Measurements from ENCODE around the gene IGSF3. TPM values are rescaled to one million over a fixed set of nuclear protein-coding genes. Genes with fewer than 3 reads are reported as not detected.
A peak's percentile ranks its signal among the peaks of the same experiment; 100 is the strongest.

IGSF3 gene
- total RNA-seq, 2 donors from 2014 or later: 23.2 to 30.4 TPM

GRCh38 chr1:116697548-116698243 is 30.2 kb upstream of the IGSF3 start:
- Histone ChIP-seq H3K27me3 (replicated peaks; ENCODE audit: insufficient read depth) (no peaks in the 10 kb centered on the region), H3K9me3 (no peaks in the 10 kb centered on the region), H3K4me1 (replicated peaks) (no peaks in the 10 kb centered on the region), H3K4me3 (no peak overlapping the region), H3K27ac (no peak overlapping the region), H3K36me3 (no peaks in the 10 kb centered on the region)
- TF ChIP-seq POLR2AphosphoS5 (IDR thresholded peaks at IDR 0.05) (no peak), POLR2A (IDR thresholded peaks at IDR 0.05) (no peak)
- TF ChIP-seq, protein P1, sequence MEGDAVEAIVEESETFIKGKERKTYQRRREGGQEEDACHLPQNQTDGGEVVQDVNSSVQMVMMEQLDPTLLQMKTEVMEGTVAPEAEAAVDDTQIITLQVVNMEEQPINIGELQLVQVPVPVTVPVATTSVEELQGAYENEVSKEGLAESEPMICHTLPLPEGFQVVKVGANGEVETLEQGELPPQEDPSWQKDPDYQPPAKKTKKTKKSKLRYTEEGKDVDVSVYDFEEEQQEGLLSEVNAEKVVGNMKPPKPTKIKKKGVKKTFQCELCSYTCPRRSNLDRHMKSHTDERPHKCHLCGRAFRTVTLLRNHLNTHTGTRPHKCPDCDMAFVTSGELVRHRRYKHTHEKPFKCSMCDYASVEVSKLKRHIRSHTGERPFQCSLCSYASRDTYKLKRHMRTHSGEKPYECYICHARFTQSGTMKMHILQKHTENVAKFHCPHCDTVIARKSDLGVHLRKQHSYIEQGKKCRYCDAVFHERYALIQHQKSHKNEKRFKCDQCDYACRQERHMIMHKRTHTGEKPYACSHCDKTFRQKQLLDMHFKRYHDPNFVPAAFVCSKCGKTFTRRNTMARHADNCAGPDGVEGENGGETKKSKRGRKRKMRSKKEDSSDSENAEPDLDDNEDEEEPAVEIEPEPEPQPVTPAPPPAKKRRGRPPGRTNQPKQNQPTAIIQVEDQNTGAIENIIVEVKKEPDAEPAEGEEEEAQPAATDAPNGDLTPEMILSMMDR (IDR thresholded peaks at IDR 0.05): no peak
- WGBS: 77% methylated on average over 4 of the region's 4 CpGs
- DNase-seq (ENCODE audit: low spot score): no peak
- intact Hi-C loops (cut with DNase I): no loop called here

- intact Hi-C loops (cut with DNase I): no loop called here
- no peaks in the 10 kb centered on the region for H3K9me3 ChIP-seq
- DNase-seq (ENCODE audit: low spot score): no peak
- H3K4me1 ChIP-seq (replicated peaks): no peaks in the 10 kb centered on the region
- no peaks in the 10 kb centered on the region for H3K27me3 ChIP-seq (replicated peaks; ENCODE audit: insufficient read depth)
- no peak overlapping the region for H3K4me3 ChIP-seq
- WGBS: 75% methylated on average over 3 of the region's 3 CpGs
- TF ChIP-seq, protein P1 (IDR thresholded peaks at IDR 0.05): no peak
- TF ChIP-seq POLR2AphosphoS5 (IDR thresholded peaks at IDR 0.05): no peak
- TF ChIP-seq POLR2A (IDR thresholded peaks at IDR 0.05): no peak
- H3K36me3 ChIP-seq: no peaks in the 10 kb centered on the region
- no peak overlapping the region for H3K27ac ChIP-seq
Measured at GRCh38 chr1:116694524-116694923, 27.0 kb upstream of the IGSF3 start.

DNA sequence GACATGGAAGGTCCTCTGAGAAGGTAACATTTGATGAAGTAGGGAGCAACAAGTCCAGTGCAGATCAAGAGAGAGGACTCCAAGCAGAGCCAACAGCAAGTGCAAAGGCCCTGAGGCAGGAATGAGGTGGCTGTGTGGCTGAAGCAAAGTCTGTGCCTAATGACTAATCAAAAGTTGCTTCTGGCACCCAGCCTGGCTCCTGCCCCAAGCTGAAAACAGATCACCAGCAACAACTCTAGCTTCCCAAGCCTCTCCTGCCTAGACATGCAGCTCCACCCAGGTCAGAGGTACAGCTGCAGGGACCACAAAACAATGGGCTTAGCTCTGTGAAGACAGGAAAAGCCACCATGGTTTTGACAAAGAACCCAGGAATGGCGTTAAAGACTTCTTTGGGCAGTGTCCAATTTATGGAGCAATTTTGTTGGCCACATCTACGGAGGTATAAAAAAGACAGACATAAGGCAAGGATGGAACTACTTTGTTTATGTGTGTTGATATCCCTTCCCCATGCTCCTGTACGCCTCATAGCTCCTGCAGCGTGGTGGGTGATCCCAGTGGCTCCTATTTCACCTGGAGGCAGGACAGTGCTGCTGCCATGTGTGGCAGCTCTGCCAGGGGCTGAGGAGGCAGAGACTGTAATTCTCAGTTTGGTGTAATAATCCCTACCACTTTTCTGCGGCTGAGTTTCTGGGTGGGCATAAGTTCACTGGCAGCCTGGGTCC is 26.4 kb upstream of the IGSF3 start:
- Histone ChIP-seq H3K36me3 (no peaks in the 10 kb centered on the region), H3K27me3 (replicated peaks; ENCODE audit: insufficient read depth) (no peaks in the 10 kb centered on the region), H3K27ac (no peak overlapping the region), H3K4me3 (no peak overlapping the region), H3K9me3 (no peaks in the 10 kb centered on the region), H3K4me1 (replicated peaks) (no peaks in the 10 kb centered on the region)
- peak; percentile 52 for DNase-seq (ENCODE audit: low spot score)
- 62% methylated on average over 5 of the region's 5 CpGs for WGBS
- intact Hi-C loops (cut with DNase I): no loop called here
- no peak for TF ChIP-seq POLR2AphosphoS5 (IDR thresholded peaks at IDR 0.05)
- TF ChIP-seq, protein P1 (IDR thresholded peaks at IDR 0.05): no peak
- no peak for TF ChIP-seq POLR2A (IDR thresholded peaks at IDR 0.05)

- Histone ChIP-seq H3K36me3 (no peaks in the 10 kb centered on the region), H3K27me3 (replicated peaks; ENCODE audit: insufficient read depth) (no peaks in the 10 kb centered on the region), H3K4me3 (no peak overlapping the region), H3K27ac (no peak overlapping the region), H3K9me3 (no peaks in the 10 kb centered on the region), H3K4me1 (replicated peaks) (no peaks in the 10 kb centered on the region)
- DNase-seq (ENCODE audit: low spot score): no peak
- TF ChIP-seq POLR2AphosphoS5 (IDR thresholded peaks at IDR 0.05) (no peak), POLR2A (IDR thresholded peaks at IDR 0.05) (no peak)
- TF ChIP-seq, protein P1 (IDR thresholded peaks at IDR 0.05): no peak
- 56% methylated on average over 3 of the region's 3 CpGs for WGBS
- intact Hi-C loops (cut with DNase I): no loop called here
Measured at GRCh38 chr1:116692879-116693278, 25.3 kb upstream of the IGSF3 start.
